Stomach (tissue), 9 donors: ENCODE data around the gene FIS1. TPM values are rescaled to one million over a fixed set of nuclear protein-coding genes. Genes with fewer than 3 reads are reported as not detected.
"Not testable (repeated sequence)": the region's sequence is repeated elsewhere in the genome, so short reads cannot be mapped to it uniquely, and the experiment has no call there.

Experiments used
- DNase-seq, 2 donors: peaks; one replicate each; pipeline versions ENCODE4 v3.0.0 to v3.0.0-alpha.2; 2013 to 2019
- H3K27ac ChIP-seq, 5 donors: fragments of 200-600 bp in 4 of 5; sonication (generic) in 4 of 5; one replicate each; pipeline ENCODE4 v1.5.1; 2013 to 2019; ENCODE audit warnings: mild to moderate bottlenecking in 1 of 5, moderate library complexity in 1 of 5
- H3K27me3 ChIP-seq, 3 donors: fragments of 200-600 bp; sonication (generic); one replicate each; pipeline ENCODE4 v1.5.1; 2017 to 2019; ENCODE audit warnings: mixed run types in 1 of 3
- H3K36me3 ChIP-seq, 4 donors: fragments of 200-600 bp; sonication (generic); 1 replicate in 3 of 4; 2 replicates in 1 of 4; pipeline ENCODE4 v1.5.1; 2016 to 2019
- H3K4me1 ChIP-seq, 4 donors: fragments of 200-600 bp; sonication (generic); one replicate each; pipeline ENCODE4 v1.5.1; 2016 to 2019
- H3K4me3 ChIP-seq, 4 donors: fragments of 200-600 bp; sonication (generic) in 3 of 4; one replicate each; pipeline ENCODE4 v1.5.1; 2016 to 2019; ENCODE audit warnings: mild to moderate bottlenecking in 1 of 4
- H3K9me3 ChIP-seq, 4 donors: fragments of 200-600 bp; sonication (generic); one replicate each; pipeline ENCODE4 v1.5.1; 2016 to 2019
- CTCF ChIP-seq, 7 experiments: fragments of 450-650 bp in 4 of 7; fragments of 200-600 bp in 3 of 7; sonication (generic) in 3 of 7; IDR thresholded peaks; one replicate each; pipeline ENCODE4 v1.5.1; 2016 to 2019; ENCODE audit warnings: antibody characterized with exemption in 7 of 7, control low read depth in 2 of 7, mild to moderate bottlenecking in 1 of 7
- EP300 ChIP-seq: sonication (generic); formaldehyde crosslinking; IDR thresholded peaks from one replicate; pipeline ENCODE4 v1.6.1; 2017; ENCODE audit warnings: antibody characterized with exemption
- POLR2A ChIP-seq, 4 donors: fragments of 450-650 bp; IDR thresholded peaks; one replicate each; pipeline ENCODE4 v1.6.1; 2016; ENCODE audit warnings: antibody characterized with exemption in 4 of 4, control low read depth in 2 of 4, mild to moderate bottlenecking in 1 of 4, moderate library complexity in 1 of 4
- POLR2AphosphoS5 ChIP-seq, 3 donors: sonication (generic); formaldehyde crosslinking; IDR thresholded peaks; one replicate each; pipeline ENCODE4 v1.6.1; 2016; ENCODE audit warnings: antibody characterized with exemption in 3 of 3
- WGBS, 5 donors: extraction: QIAGEN DNeasy Blood & Tissue Kit in 3 of 5; methylation state at CpG; one replicate each; pipeline versions ENCODE4 v1.1.5 to v1.1.7; 2013 to 2018; 5-methylcytosine and 5-hydroxymethylcytosine counted together
- intact Hi-C: fragments of 100-400 bp; cut with DNase I; formaldehyde crosslinking; loops from one replicate; pipeline ENCODE4 v1.15.1; 2023; ENCODE audit warnings: low total_unique reads
- polyA plus RNA-seq, 3 donors: library from polyadenylated mRNA; stranded (reverse); fragments of 200-250 nt; gene quantifications; one replicate each; pipeline ENCODE4 v1.2.3, GENCODE V29; 2013
- total RNA-seq, 5 donors: library from RNA; depleted of rRNA; stranded (reverse); fragments of >200 nt; gene quantifications; one replicate each; pipeline versions ENCODE4 v1.1.0 to v1.2.3, GENCODE V29; 2014 to 2016
- donor health status: healthy with polysubstance abuse.
- donor health status: Bipolar disorder and iron deficiency.
- donor health status: healthy.

Gene FIS1
- total and polyA plus RNA-seq, 8 donors, result 72.4 to 329 (median 199) TPM

- whole genome bisulfite sequencing, 5 donors, result 10 to 21% (median 20%) methylated on average over 11 to 17 of the region's 18 CpGs
- intact Hi-C loops, H3K4me3 ChIP-seq, H3K9me3 ChIP-seq, H3K27ac ChIP-seq, H3K4me1 ChIP-seq, H3K36me3 ChIP-seq: not testable (repeated sequence)
- peaks cover 0 to 65% (median 22%) of the 10 kb centered on the region in 3 donors for H3K27me3 ChIP-seq
- DNase-seq, result peak; percentile 52 to 77
- TF ChIP-seq CTCF (IDR thresholded peaks at IDR 0.05), result peak in 5 of 7 experiments; percentile 30 to 68 (median 51)
Observed at GRCh38 chr7:101290186-101291037, 45.5 kb upstream of the FIS1 start.

DNA sequence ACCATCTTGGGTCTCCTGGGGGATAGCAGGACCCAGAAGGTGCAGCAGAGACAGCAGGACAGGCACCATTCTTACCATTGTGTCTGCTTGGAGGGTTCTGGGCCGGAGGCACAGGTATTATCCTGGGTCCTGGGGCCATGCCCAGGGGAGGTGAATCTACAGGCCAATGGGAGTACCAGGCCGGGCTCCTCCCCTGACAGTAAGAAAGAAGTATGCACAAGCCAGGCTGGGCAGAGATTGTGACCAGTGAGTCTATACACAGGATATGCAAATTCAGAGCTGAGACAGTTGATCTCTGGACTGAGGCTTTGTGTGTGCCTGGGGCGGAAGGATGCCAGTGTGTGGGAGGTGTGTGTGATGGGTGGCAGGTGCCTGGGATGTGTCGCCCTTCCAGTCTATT lies 44.8 kb upstream of the FIS1 start:
- H3K27me3 ChIP-seq, result peaks cover 0 to 57% (median 19%) of the 10 kb centered on the region in 3 donors
- H3K9me3 ChIP-seq, H3K4me1 ChIP-seq, H3K4me3 ChIP-seq, H3K27ac ChIP-seq, H3K36me3 ChIP-seq, DNase-seq, intact Hi-C loops: not testable (repeated sequence)
- WGBS, 5 donors, result 64 to 83% (median 70%) methylated on average over 3 to 4 of the region's 4 CpGs

DNA sequence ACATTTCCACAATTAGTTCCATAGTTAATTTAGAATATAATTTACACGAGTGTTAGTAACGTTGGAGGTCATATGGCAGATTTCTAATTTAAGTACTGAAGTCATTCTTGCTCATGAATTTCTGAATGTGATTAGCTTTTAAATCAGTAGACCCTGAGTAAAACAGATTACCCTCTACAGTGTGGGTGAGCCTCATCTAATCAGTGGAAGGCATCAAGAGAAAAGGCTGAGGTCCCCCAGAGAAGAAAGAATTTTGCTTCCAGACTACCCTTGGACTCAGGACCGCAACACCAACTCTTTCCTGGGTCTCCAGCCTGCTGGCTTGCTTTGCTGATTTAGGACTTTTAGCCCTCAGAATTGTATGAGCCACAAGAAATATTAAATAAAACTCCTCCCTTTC lies 43.6 kb upstream of the FIS1 start:
- Histone ChIP-seq H3K9me3 (no peaks in the 10 kb centered on the region), H3K27me3 (peaks cover 0 to 45% (median 18%) of the 10 kb centered on the region in 3 donors), H3K36me3 (no peaks in the 10 kb centered on the region), H3K4me3 (no peak overlapping the region), H3K4me1 (no peaks in the 10 kb centered on the region), H3K27ac (no peak overlapping the region)
- intact Hi-C loops, result no loop called here
- no peak for TF ChIP-seq POLR2A (IDR thresholded peaks at IDR 0.05)
- no peak for TF ChIP-seq POLR2AphosphoS5 (IDR thresholded peaks at IDR 0.05)
- no peak for TF ChIP-seq CTCF (IDR thresholded peaks at IDR 0.05)
- TF ChIP-seq EP300, result no peak
- WGBS, 5 donors, result 87 to 94% (median 92%) methylated on average over 3 of the region's 3 CpGs
- no peak for DNase-seq

GRCh38 chr7:101287032-101287431 lies 42.2 kb upstream of the FIS1 start:
- no peak overlapping the region for H3K4me3 ChIP-seq
- intact Hi-C loops, result no loop called here
- WGBS, 5 donors, result 56 to 84% (median 73%) methylated on average over 6 of the region's 6 CpGs

DNA sequence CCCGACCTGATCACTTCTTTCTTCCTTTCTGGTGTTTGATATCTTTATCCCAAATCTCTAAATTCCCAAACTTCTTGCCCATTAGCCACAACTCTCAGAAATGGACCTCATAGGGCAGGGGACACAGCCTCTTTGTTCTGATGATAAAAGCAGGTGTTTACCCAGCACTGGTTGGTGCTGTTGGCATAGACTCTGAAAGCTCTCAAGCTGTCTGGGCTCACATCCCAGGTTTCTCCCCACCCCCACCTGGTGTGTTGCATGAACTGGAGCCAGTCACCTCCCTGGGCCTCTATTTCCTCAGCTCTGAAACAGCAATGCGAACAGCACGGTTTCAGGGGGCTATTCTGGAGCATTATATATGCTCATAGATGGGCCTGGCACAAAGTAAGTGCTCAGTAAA lies 41.0 kb upstream of the FIS1 start:
- H3K27ac ChIP-seq, H3K9me3 ChIP-seq, H3K4me1 ChIP-seq, H3K4me3 ChIP-seq, H3K36me3 ChIP-seq, intact Hi-C loops: not testable (repeated sequence)
- whole genome bisulfite sequencing, 5 donors, result 33 to 44% (median 42%) methylated on average over 3 of the region's 3 CpGs
- peaks cover 0 to 23% (median 3%) of the 10 kb centered on the region in 3 donors for H3K27me3 ChIP-seq
- DNase-seq, result peak in 1 of 2 donors; percentile 81

More at GRCh38 chr7:101287032-101287431, 42.2 kb upstream of the FIS1 start:
- peaks cover 0 to 5% (median 5%) of the 10 kb centered on the region in 4 donors for H3K4me1 ChIP-seq
- no peak for TF ChIP-seq CTCF (IDR thresholded peaks at IDR 0.05)
- no peak for TF ChIP-seq POLR2AphosphoS5 (IDR thresholded peaks at IDR 0.05)
- TF ChIP-seq EP300, result no peak
- TF ChIP-seq POLR2A (IDR thresholded peaks at IDR 0.05), result no peak
- DNase-seq, result no peak
- H3K36me3 ChIP-seq, result no peaks in the 10 kb centered on the region
- peaks cover 0 to 31% (median 9%) of the 10 kb centered on the region in 3 donors for H3K27me3 ChIP-seq
- no peak overlapping the region for H3K27ac ChIP-seq
- no peaks in the 10 kb centered on the region for H3K9me3 ChIP-seq
